Measurements from ENCODE around the gene SALL4.
"Not testable (repeated sequence)": the region's sequence is repeated elsewhere in the genome, so short reads cannot be mapped to it uniquely, and the experiment has no call there.

SALL4 gene

DNA sequence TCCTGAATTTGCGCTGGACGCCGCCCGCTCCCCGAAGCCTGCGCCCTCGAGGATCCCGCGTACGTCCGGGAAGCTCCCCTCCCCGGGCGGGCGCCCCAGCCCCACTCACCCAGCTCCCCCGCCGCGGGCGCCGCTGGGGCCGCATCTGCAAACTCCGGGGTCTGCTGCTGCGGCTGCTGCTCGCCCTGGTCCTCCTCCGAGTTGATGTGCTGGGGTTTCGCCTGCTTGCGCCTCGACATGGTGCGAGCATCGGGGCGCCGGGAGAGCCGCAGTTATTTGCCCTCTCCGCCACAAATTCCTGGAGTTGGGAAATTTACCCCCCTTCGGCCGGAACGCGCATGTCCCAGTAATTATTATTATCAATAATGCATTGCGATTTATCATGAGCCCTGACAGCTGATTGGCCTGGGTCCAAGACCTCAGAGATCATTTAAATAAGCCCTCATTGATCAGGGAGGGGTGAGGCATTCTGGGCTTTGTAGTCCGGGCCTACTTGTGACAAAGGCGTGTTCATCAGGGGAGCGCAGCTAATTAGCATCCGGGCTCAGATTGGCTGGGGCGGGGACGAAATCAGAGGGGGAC lies at the start of gene SALL4:
SALL4 (minus strand) TSS at position 352 of the 582 bp plus-strand sequence; CDS start at position 239, 113 bp downstream.
- H3K27me3 Mint-ChIP-seq = peaks cover 37% of the 10 kb centered on the region

GRCh38 chr20:51848346-51848745 lies 46.0 kb upstream of the SALL4 start:
- H3K27ac Mint-ChIP-seq = no peak overlapping the region
- H3K4me3 Mint-ChIP-seq = no peak overlapping the region
- H3K9me3 Mint-ChIP-seq = no peaks in the 10 kb centered on the region
- H3K4me1 Mint-ChIP-seq = no peaks in the 10 kb centered on the region
- no peaks in the 10 kb centered on the region for H3K27me3 Mint-ChIP-seq
- no peaks in the 10 kb centered on the region for H3K36me3 Mint-ChIP-seq

More for the DNA sequence above, at the start of gene SALL4:
- no peak within 1 kb of the TSS for H3K27ac Mint-ChIP-seq
- peaks cover 12% of the 10 kb centered on the region for H3K4me1 Mint-ChIP-seq
- no peaks in the 10 kb centered on the region for H3K36me3 Mint-ChIP-seq
- H3K4me3 Mint-ChIP-seq = peak within 1 kb of the TSS; percentile 19
- H3K9me3 Mint-ChIP-seq = no peaks in the 10 kb centered on the region

GRCh38 chr20:51840865-51841264 lies 38.5 kb upstream of the SALL4 start:
- Mint-ChIP-seq H3K27ac (no peak overlapping the region), H3K4me1 (no peaks in the 10 kb centered on the region), H3K4me3 (no peak overlapping the region), H3K9me3 (no peaks in the 10 kb centered on the region), H3K36me3 (no peaks in the 10 kb centered on the region), H3K27me3 (peaks cover 5% of the 10 kb centered on the region)

DNA sequence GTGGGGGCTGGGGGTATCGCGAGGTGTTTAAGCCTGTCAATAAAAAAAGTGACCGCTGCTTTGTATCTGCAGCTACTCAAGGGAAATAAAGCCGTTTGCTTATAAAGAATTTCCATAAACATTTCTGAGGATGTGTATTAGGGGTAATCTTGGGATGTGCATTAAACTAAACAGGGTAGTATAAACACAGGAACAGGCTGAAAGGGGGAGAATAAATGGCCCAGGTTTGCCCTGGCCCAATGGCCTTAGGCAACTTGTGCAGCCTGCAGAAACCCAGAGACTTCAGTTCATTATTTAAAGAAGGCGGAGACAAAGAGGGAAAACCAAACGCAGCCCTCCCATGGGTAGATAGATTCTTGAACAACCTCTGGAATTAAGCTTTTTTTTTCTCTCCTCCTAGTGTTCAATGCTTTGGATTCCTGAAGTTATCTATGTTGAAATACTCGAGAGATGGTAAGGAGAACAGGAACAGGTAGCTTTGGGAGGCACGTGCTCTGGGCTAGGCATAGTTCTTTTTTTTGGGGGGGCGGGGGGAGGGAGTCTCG lies 35.6 kb upstream of the SALL4 start:
- no peak overlapping the region for H3K27ac Mint-ChIP-seq
- no peak overlapping the region for H3K4me3 Mint-ChIP-seq
- no peaks in the 10 kb centered on the region for H3K36me3 Mint-ChIP-seq
- H3K4me1 Mint-ChIP-seq = no peaks in the 10 kb centered on the region
- H3K9me3 Mint-ChIP-seq = no peaks in the 10 kb centered on the region
- H3K27me3 Mint-ChIP-seq = peaks cover 8% of the 10 kb centered on the region

DNA sequence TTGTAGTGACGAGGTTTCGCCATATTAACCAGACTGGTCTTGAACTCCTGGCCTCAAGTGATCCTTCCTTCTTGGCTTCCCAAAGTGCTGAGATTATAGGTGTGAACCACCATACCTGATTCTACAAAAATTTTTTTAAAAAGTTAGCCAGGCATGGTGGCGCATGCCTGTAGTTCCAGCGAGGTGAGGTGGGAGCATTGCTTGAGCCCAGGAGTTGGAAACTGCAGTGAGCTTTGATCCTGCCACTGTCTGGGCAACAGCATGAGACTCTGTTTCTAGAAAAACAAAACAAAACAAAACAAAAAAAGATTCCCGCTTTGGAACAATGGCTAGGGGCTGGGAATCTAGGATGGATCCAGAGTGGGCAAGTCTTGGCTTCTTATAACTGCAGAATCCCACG lies 35.1 kb upstream of the SALL4 start:
- H3K27me3 Mint-ChIP-seq = peaks cover 8% of the 10 kb centered on the region

GRCh38 chr20:51833326-51833725 lies 31.0 kb upstream of the SALL4 start:
- H3K9me3 Mint-ChIP-seq = no peaks in the 10 kb centered on the region
- no peaks in the 10 kb centered on the region for H3K4me1 Mint-ChIP-seq
- peaks cover 7% of the 10 kb centered on the region for H3K27me3 Mint-ChIP-seq
- H3K4me3 Mint-ChIP-seq = no peak overlapping the region
- H3K27ac Mint-ChIP-seq = no peak overlapping the region
- H3K36me3 Mint-ChIP-seq = no peaks in the 10 kb centered on the region

More for the DNA sequence above, 35.1 kb upstream of the SALL4 start:
- no peaks in the 10 kb centered on the region for H3K4me1 Mint-ChIP-seq
- no peak overlapping the region for H3K27ac Mint-ChIP-seq
- H3K4me3 Mint-ChIP-seq = no peak overlapping the region
- no peaks in the 10 kb centered on the region for H3K36me3 Mint-ChIP-seq
- no peaks in the 10 kb centered on the region for H3K9me3 Mint-ChIP-seq

DNA sequence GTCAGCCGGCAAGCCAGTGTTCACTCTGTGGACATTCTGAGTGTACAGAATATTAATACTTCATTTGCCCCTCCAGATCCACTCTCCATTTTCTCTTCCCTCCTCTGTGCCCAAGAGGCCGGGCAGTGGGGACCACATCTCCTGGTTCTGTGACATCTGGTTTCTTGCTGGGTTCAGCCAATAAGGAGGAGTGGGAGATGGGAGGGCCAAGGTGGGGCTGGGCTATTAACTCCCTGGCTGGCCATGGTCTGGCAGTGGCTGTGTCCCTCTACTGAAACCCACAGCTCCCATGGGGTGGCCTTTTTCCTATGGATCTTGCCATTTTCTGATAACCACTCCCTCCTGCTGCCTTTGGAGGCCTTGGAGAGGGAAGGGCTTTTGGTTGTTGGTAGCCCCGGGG lies 30.0 kb upstream of the SALL4 start:
- H3K4me1 Mint-ChIP-seq = no peaks in the 10 kb centered on the region
- no peaks in the 10 kb centered on the region for H3K9me3 Mint-ChIP-seq
- no peak overlapping the region for H3K4me3 Mint-ChIP-seq
- H3K27me3 Mint-ChIP-seq = peaks cover 6% of the 10 kb centered on the region
- no peaks in the 10 kb centered on the region for H3K36me3 Mint-ChIP-seq
- no peak overlapping the region for H3K27ac Mint-ChIP-seq

DNA sequence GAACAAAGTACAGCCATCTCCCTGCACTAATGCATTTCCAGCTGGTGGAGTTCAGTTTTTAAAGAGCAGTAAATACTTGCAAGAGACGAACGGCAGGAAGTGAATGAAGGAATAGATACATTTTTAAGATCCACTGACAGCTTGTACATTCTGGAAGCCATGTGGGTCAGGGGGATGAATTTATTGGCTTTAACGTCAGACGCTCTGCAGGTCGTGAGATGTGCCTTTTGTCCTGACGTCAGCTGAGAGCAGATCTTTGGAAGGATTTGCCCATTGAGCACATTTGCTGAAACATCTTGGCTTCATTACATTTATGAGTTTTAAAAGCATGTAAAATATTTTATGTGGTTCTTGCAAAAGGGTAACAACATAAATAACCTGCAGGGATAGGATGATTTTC lies 29.5 kb upstream of the SALL4 start:
- H3K27ac Mint-ChIP-seq = no peak overlapping the region
- no peaks in the 10 kb centered on the region for H3K4me1 Mint-ChIP-seq
- H3K36me3 Mint-ChIP-seq = no peaks in the 10 kb centered on the region
- peaks cover 6% of the 10 kb centered on the region for H3K27me3 Mint-ChIP-seq
- no peak overlapping the region for H3K4me3 Mint-ChIP-seq
- no peaks in the 10 kb centered on the region for H3K9me3 Mint-ChIP-seq

GRCh38 chr20:51830538-51830937 lies 28.2 kb upstream of the SALL4 start:
- Mint-ChIP-seq H3K9me3 (no peaks in the 10 kb centered on the region), H3K27me3 (peaks cover 6% of the 10 kb centered on the region), H3K4me1 (no peaks in the 10 kb centered on the region), H3K27ac (no peak overlapping the region), H3K4me3 (no peak overlapping the region), H3K36me3 (no peaks in the 10 kb centered on the region)

DNA sequence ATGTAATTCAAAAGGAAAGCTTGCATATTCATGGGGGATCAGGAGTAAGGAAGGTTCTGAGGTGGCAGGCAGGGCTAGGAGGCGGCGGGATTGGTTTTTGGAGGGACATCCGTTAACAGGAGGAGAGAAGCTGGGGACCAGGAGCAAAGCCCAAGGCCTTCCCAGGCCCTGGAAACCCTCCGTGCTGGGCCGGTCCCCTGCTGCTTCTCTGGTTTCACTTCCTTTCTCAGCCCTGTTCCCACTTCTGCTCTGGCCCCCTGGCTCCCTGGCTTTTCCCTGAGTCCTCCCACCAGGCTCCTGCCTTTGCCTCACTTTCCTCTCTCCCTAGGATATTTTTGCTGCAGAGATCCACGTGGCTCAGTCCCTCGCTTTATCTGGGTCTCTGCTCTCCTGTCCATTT lies 26.4 kb upstream of the SALL4 start:
- Mint-ChIP-seq H3K9me3 (no peaks in the 10 kb centered on the region), H3K27ac (no peak overlapping the region), H3K4me3 (no peak overlapping the region), H3K27me3 (peaks cover 3% of the 10 kb centered on the region), H3K4me1 (no peaks in the 10 kb centered on the region), H3K36me3 (no peaks in the 10 kb centered on the region)

DNA sequence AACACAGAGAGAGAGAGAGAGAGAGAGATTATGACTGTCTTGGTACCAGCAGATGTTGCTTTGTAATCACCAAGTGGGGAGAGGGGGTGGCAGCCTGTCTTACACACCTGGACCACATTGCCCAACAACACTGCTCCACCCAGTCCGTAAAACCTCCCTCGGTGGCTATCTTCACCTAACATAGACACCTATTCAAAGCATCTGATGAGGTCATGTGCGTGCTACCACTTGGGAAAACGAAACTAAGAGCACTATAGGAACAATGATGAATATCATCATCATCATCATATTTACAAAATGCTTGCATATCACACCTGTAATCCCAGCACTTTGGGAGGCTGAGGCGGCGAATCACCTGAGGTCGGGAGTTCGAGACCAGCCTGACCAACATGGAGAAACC lies 24.1 kb upstream of the SALL4 start:
- Mint-ChIP-seq H3K27ac (no peak overlapping the region), H3K36me3 (no peaks in the 10 kb centered on the region), H3K27me3 (peaks cover 3% of the 10 kb centered on the region), H3K4me1 (no peaks in the 10 kb centered on the region), H3K4me3 (no peak overlapping the region), H3K9me3 (no peaks in the 10 kb centered on the region)

DNA sequence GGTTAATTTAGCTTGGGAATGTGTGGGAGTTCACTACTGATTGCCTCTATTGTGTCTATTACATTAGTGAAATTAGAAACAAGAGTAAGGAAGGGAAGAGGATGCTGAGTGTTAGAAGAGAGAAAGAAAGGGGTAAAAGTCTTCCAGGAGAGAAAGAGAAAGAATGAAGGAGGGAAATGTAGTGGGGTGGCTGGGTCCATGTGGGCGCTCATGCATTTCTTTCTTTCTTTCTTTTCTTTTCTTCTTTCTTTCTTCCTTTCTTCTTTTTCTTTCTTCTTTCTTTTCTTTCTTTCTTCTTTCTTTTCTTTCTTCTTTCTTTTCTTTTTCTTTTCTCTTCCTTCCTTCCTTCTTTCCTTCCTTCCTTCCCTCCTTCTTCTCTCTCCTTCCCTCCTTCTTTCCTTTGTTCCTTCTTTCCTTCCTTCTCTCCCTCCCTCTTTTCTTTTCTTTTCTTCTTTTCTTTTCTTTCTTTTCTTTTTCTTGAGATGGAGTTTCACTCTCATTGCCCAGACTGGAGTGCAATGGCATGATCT lies 16.2 kb upstream of the SALL4 start:
- H3K36me3 Mint-ChIP-seq = no peaks in the 10 kb centered on the region
- H3K4me1 Mint-ChIP-seq = no peaks in the 10 kb centered on the region
- no peaks in the 10 kb centered on the region for H3K9me3 Mint-ChIP-seq
- peaks cover 7% of the 10 kb centered on the region for H3K27me3 Mint-ChIP-seq
- H3K4me3 Mint-ChIP-seq = no peak overlapping the region
- no peak overlapping the region for H3K27ac Mint-ChIP-seq

- not testable (repeated sequence) for H3K36me3 Mint-ChIP-seq, H3K27ac Mint-ChIP-seq, H3K4me1 Mint-ChIP-seq, H3K27me3 Mint-ChIP-seq, H3K9me3 Mint-ChIP-seq, H3K4me3 Mint-ChIP-seq
Observed at GRCh38 chr20:51816856-51817255, 14.5 kb upstream of the SALL4 start.

DNA sequence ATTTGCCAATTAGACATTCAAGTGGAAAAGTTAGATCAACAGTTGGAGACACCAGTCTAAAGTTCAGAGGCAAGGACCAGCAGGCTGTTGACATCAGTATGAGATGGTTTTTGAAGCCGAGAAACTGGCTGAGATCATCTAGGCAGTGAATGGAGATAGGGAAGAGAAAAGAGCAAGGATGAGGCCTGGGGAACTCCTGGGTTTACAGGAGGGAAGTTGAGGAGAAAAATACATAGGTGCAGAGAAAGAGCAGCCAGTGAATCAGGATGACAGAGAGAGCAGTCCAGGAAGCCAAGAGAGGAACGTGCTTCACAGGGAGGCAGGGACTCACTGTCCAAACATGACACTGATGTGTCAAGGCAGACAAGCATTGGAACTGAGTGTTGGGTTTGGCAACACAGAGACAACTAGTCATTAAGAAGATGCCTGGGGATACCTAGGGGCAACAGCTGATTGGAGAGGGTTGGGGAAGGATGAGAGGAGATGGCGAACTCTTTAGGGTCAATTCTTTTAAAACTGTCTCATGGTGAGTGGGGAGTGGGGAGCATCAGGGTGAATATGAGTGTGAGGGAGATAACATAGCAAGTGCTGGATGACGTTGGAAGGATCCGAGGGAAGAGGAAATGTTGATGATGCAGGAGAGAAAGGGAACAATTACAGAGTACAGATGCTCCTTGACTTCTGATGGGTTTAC lies 13.2 kb upstream of the SALL4 start:
- Mint-ChIP-seq H3K27me3 (peaks cover 5% of the 10 kb centered on the region), H3K36me3 (no peaks in the 10 kb centered on the region), H3K4me3 (no peak overlapping the region), H3K4me1 (no peaks in the 10 kb centered on the region), H3K9me3 (no peaks in the 10 kb centered on the region), H3K27ac (no peak overlapping the region)

DNA sequence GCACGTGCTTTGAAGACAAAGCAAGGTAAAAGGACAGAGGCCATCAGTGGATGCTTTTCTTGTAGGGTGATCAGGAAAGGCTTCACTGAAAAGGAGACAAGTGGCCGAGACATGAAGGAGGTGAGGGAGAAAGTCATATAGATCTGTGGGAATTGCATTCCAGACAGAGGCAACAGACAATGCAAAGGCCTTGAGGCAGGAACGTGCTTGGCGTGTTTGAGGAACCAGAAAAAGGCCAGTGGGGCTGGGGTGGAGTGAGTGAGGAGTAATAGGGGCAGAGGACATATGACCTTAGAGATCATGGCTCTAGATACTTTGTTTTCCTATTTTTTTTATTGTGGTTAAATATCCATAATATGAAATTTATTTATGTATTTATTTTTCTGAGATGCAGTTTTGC lies 10.5 kb upstream of the SALL4 start:
- H3K27ac Mint-ChIP-seq = no peak overlapping the region
- no peaks in the 10 kb centered on the region for H3K4me1 Mint-ChIP-seq
- H3K36me3 Mint-ChIP-seq = no peaks in the 10 kb centered on the region
- no peaks in the 10 kb centered on the region for H3K9me3 Mint-ChIP-seq
- no peak overlapping the region for H3K4me3 Mint-ChIP-seq
- no peaks in the 10 kb centered on the region for H3K27me3 Mint-ChIP-seq

GRCh38 chr20:51811514-51812128 lies 9.3 kb upstream of the SALL4 start:
- Mint-ChIP-seq H3K27me3 (no peaks in the 10 kb centered on the region), H3K36me3 (no peaks in the 10 kb centered on the region), H3K4me1 (no peaks in the 10 kb centered on the region), H3K4me3 (no peak overlapping the region), H3K27ac (no peak overlapping the region), H3K9me3 (no peaks in the 10 kb centered on the region)
